Measurements from ENCODE around the gene LENG1. TPM values are rescaled to one million over a fixed set of nuclear protein-coding genes. Genes with fewer than 3 reads are reported as not detected.

Gene LENG1
- total and polyA plus RNA-seq, 9 of the 15 experiments (the other 6 are each of a cell fraction or from before 2014, with no cell fraction given): 0.30 to 10.5 (median 4.7) TPM

DNA sequence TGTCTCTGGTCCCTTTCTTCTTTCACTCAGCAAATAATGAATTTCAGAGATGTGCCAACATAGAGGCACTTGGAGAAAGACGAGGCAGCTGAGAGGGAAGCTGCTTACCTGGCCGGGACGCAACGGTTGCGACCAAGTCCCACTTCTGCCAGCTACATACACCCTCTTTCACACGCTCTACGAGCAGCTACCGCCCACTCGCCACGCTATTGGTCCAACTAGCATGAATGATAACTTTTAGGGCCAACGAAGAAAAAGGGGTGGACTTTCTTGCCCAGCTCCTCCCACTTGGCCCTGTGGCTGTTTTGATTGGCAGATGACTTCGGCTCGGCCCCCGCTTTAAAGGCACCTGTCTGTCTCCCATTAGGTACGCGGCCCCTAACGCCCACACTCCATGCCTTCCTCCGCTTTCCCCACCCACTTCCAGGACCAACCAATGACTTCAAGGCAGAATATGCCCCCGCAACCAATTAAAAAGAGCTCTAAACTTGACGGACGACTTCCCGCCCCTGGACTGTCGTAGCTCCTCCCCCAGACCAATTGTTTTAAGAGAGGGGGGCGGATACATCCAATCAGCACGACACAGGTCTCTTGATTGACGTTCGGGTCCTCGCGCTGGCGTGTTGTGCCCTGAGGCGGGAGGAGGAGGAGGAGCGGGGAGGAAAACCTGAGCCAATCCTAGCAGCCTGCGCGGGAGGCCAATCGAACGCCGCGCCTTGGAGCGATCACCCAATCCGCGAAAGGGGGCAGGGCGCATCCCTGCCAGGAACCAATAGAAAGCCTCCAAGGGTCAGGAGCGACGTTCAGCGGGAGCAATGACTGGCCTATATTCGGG is 22.4 kb downstream of the LENG1 start (continued):
- TF ChIP-seq ARHGAP35 (IDR thresholded peaks at IDR 0.05; ENCODE audit: partially characterized antibody) (no peak), ADNP (tag; IDR thresholded peaks at IDR 0.05) (no peak), SETDB1 (IDR thresholded peaks at IDR 0.05; ENCODE audit: low read length) (no peak), NR4A1 (CRISPR knock-in tag; IDR thresholded peaks at IDR 0.05) (no peak), NR4A1 (tag; IDR thresholded peaks at IDR 0.05) (no peak), PHF8 (IDR thresholded peaks at IDR 0.05; ENCODE audit: borderline replicate concordance, low read length) (peak; percentile 52; the same call in 1 of the 2 replicates), JUND (IDR thresholded peaks at IDR 0.05; ENCODE audit: borderline replicate concordance, low read depth, low read length) (0 out of 2 replicates have a peak, but pooled peaks have one; percentile 14), JUND (tag; IDR thresholded peaks at IDR 0.05; ENCODE audit: borderline replicate concordance, low read depth, low read length) (no peak), HMG20A (CRISPR knock-in tag; conservative IDR thresholded peaks at IDR 0.05) (no peak), NFATC3 (IDR thresholded peaks at IDR 0.05) (no peak), MXI1 (IDR thresholded peaks at IDR 0.05; ENCODE audit: low read depth, low read length) (0 out of 2 replicates have a peak, but pooled peaks have one; percentile 12), PRPF4 (IDR thresholded peaks at IDR 0.05; ENCODE audit: insufficient read depth, low read depth, low read length, poor library complexity, severe bottlenecking) (no peak), SUPT5H (IDR thresholded peaks at IDR 0.05) (0 out of 2 replicates have a peak, but pooled peaks have one; percentile 35), IRF2 (CRISPR knock-in tag; IDR thresholded peaks at IDR 0.05) (no peak), FOXK2 (conservative IDR thresholded peaks at IDR 0.05 in 1 of 2, IDR thresholded peaks at IDR 0.05 in 1 of 2; ENCODE audit: low read depth in 2 of 2) (peak; percentile 89 to 96)
- TF ChIP-seq, protein P1, sequence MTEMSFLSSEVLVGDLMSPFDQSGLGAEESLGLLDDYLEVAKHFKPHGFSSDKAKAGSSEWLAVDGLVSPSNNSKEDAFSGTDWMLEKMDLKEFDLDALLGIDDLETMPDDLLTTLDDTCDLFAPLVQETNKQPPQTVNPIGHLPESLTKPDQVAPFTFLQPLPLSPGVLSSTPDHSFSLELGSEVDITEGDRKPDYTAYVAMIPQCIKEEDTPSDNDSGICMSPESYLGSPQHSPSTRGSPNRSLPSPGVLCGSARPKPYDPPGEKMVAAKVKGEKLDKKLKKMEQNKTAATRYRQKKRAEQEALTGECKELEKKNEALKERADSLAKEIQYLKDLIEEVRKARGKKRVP (CRISPR knock-in tag; IDR thresholded peaks at IDR 0.05): no peak
- TF ChIP-seq, protein P2, sequence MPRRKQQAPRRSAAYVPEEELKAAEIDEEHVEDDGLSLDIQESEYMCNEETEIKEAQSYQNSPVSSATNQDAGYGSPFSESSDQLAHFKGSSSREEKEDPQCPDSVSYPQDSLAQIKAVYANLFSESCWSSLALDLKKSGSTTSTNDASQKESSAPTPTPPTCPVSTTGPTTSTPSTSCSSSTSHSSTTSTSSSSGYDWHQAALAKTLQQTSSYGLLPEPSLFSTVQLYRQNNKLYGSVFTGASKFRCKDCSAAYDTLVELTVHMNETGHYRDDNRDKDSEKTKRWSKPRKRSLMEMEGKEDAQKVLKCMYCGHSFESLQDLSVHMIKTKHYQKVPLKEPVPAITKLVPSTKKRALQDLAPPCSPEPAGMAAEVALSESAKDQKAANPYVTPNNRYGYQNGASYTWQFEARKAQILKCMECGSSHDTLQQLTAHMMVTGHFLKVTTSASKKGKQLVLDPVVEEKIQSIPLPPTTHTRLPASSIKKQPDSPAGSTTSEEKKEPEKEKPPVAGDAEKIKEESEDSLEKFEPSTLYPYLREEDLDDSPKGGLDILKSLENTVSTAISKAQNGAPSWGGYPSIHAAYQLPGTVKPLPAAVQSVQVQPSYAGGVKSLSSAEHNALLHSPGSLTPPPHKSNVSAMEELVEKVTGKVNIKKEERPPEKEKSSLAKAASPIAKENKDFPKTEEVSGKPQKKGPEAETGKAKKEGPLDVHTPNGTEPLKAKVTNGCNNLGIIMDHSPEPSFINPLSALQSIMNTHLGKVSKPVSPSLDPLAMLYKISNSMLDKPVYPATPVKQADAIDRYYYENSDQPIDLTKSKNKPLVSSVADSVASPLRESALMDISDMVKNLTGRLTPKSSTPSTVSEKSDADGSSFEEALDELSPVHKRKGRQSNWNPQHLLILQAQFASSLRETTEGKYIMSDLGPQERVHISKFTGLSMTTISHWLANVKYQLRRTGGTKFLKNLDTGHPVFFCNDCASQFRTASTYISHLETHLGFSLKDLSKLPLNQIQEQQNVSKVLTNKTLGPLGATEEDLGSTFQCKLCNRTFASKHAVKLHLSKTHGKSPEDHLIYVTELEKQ (CRISPR knock-in tag; IDR thresholded peaks at IDR 0.05): no peak
- TF ChIP-seq, protein P3, sequence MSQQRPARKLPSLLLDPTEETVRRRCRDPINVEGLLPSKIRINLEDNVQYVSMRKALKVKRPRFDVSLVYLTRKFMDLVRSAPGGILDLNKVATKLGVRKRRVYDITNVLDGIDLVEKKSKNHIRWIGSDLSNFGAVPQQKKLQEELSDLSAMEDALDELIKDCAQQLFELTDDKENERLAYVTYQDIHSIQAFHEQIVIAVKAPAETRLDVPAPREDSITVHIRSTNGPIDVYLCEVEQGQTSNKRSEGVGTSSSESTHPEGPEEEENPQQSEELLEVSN (IDR thresholded peaks at IDR 0.05; ENCODE audit: borderline replicate concordance in 1 of 2, extremely low read depth in 1 of 2, insufficient read depth in 1 of 2, insufficient read length in 1 of 2, low read depth in 1 of 2, low read length in 1 of 2, poor library complexity in 1 of 2, severe bottlenecking in 1 of 2): peak; percentile 5 to 42
- TF ChIP-seq, protein P4, sequence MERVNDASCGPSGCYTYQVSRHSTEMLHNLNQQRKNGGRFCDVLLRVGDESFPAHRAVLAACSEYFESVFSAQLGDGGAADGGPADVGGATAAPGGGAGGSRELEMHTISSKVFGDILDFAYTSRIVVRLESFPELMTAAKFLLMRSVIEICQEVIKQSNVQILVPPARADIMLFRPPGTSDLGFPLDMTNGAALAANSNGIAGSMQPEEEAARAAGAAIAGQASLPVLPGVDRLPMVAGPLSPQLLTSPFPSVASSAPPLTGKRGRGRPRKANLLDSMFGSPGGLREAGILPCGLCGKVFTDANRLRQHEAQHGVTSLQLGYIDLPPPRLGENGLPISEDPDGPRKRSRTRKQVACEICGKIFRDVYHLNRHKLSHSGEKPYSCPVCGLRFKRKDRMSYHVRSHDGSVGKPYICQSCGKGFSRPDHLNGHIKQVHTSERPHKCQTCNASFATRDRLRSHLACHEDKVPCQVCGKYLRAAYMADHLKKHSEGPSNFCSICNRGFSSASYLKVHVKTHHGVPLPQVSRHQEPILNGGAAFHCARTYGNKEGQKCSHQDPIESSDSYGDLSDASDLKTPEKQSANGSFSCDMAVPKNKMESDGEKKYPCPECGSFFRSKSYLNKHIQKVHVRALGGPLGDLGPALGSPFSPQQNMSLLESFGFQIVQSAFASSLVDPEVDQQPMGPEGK (CRISPR knock-in tag; IDR thresholded peaks at IDR 0.05; ENCODE audit: borderline replicate concordance): no peak

Data from K562 (cell line).